NCI-H2081 (cell line): ENCODE measurements around the gene BICD1.

Source experiments
- DNase-seq, 2 experiments: peaks; one replicate each; lab custom pipeline; 2025; lab: John Stamatoyannopoulos, UW

Gene BICD1

GRCh38 chr12:32104572-32105355 is 1.9 kb upstream of the BICD1 start:
- no peak for DNase-seq

GRCh38 chr12:32105986-32106516 is 596 bp upstream of the BICD1 start:
- no peak for DNase-seq

GRCh38 chr12:32107359-32108267 is 966 bp downstream of the BICD1 start:
- peak in 1 of 2 experiments; percentile 14 for DNase-seq

GRCh38 chr12:32108787-32109186 is 2.1 kb downstream of the BICD1 start:
- no peak for DNase-seq

GRCh38 chr12:32110417-32110816 is 3.8 kb downstream of the BICD1 start:
- DNase-seq: no peak

GRCh38 chr12:32110942-32111341 is 4.3 kb downstream of the BICD1 start:
- DNase-seq: no peak

- peak in 1 of 2 experiments; percentile 32 for DNase-seq
Observed at GRCh38 chr12:32115404-32116104, 8.9 kb downstream of the BICD1 start.

- no peak for DNase-seq
Observed at GRCh38 chr12:32116897-32117296, 10.2 kb downstream of the BICD1 start.

GRCh38 chr12:32117316-32117715 is 10.7 kb downstream of the BICD1 start:
- no peak for DNase-seq

GRCh38 chr12:32118806-32119205 is 12.2 kb downstream of the BICD1 start:
- DNase-seq: no peak

GRCh38 chr12:32120419-32120818 is 13.8 kb downstream of the BICD1 start:
- no peak for DNase-seq

- no peak for DNase-seq
Observed at GRCh38 chr12:32124637-32125036, 18.0 kb downstream of the BICD1 start.

- DNase-seq: no peak
Observed at GRCh38 chr12:32125455-32126084, 18.9 kb downstream of the BICD1 start.

GRCh38 chr12:32126720-32127119 is 20.1 kb downstream of the BICD1 start:
- no peak for DNase-seq

GRCh38 chr12:32131666-32132065 is 25.0 kb downstream of the BICD1 start:
- DNase-seq: no peak

- no peak for DNase-seq
Observed at GRCh38 chr12:32134101-32134888, 27.6 kb downstream of the BICD1 start.

GRCh38 chr12:32135967-32136366 is 29.3 kb downstream of the BICD1 start:
- no peak for DNase-seq

GRCh38 chr12:32136404-32136803 is 29.8 kb downstream of the BICD1 start:
- no peak for DNase-seq

- DNase-seq: no peak
Observed at GRCh38 chr12:32139064-32139421, 32.4 kb downstream of the BICD1 start.

GRCh38 chr12:32140877-32141276 is 34.2 kb downstream of the BICD1 start:
- DNase-seq: no peak

GRCh38 chr12:32145096-32145495 is 38.4 kb downstream of the BICD1 start:
- DNase-seq: no peak
